CD4-positive, alpha-beta T cell treated with Interleukin-6 for 4 hours (primary cell): ENCODE measurements around the gene TP73.

Source experiments
- DNase-seq: peaks from one replicate; pipeline ENCODE4 v3.0.0-alpha.2; 2020; ENCODE audit warnings: mixed read lengths

Gene TP73

DNA sequence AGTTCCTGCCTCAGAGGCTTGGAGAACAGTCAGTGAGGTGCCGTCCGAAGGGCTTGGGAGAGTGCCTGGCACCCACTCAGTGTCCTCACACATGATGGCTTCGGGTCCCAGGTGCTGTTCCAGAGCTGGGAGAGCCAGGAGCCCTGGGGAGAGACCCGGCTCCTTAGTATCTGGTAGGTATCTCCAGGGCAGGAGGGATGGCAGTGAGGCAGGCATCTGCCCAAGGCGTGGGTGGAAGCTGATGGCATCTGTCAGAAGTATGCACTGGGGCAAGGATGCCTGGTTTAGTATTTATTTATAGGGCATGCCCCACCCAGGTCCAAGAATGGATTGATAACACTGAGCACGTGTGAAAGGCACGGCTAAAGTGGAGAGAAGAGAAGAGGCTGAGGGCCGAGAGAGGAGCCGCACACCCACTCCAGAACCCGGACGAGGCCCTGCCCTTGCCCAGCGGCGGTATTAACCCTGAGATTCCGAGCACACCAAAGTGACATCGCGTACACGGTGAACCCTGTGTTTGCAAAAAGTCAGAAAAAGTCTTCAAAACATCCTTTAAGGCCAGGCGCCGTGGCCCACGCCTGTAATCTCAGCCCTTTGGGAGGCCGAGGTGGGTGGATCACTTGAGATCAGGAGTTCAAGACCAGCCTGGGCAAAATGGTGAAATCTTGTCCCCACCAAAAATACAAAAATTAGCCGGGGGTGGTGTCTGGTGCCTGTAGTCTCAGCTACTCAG lies 2.4 kb downstream of the TP73 start:
- DNase-seq, result no peak

DNA sequence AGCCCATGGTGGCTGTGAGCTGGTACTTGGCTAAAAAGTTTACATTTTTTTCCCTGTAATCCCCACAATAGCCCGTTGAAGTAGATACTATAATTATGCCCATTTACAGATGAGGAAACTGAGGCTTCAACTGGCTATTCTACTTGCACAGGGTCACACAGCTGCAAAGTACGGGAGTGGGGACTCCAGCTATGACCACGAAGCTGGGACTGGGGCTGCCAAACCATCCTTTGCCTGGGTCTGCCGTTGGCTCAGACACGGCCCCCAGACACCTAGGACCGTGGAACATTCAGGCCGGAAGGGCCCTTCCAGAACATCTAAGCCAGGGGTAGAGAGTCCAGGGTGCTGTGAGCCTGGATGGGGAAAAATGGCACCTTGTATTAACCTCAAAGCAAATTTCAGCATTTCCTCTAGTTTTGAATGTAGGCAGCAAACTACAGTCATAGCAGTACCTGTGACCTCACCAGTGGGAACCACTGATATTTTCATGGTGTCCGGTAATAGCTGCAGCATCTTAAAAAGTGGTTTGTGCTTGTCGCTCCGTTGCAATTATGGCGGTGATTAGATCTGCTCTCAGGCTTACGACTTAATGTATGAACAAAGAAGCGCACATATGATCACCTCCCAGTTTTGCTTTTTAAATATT lies 4.3 kb downstream of the TP73 start:
- no peak for DNase-seq

DNA sequence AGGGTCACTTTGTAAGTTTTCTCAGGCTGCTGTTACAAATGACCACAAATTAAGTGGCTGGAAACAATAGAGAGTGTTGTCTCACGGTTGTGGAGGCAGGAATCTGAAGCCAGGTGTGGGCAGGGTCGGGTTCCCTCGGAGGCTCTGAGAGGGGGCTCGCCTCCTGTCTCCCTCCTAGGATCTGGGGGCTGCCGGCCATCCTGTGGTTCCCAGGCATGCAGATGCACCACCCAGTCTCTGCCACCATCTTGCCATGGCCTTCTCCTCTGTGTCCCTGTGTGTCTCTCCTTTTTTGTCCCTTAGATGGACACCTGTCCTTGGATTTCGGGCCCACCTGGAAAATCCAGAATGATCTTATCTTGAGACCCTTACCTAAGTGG lies 4.8 kb downstream of the TP73 start:
- DNase-seq, result no peak

DNA sequence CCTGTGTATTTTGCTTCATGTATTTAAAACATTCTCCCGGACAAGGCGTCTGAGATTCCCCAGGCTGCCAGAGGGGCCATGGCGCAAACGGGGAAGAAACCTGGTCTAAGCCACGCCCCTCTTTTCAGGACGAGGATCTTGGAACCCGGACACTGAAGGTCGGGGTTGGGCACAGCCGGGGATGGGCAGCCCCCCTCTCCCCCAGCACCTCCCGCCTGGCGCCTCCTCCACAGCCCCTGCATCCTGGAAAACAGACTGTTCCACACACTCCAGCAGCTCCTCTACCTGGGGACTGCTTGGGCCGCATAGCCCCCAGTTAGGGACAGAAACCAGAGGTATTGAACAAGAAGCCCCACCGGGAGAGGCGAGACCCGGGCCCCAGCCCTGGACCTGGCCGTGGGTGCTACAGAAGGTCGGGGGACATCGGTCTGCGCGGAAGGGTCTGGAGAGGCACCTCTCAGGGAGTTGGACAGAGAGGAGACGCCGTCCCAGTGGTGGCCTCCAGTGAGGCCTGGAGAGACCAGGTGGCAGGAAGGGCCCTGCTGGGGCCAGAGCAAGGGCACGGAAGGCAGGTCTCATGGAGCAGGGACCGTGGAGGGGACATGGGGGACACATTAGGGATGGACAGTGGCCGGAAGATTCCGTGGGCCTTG lies 5.4 kb downstream of the TP73 start:
- no peak for DNase-seq

DNA sequence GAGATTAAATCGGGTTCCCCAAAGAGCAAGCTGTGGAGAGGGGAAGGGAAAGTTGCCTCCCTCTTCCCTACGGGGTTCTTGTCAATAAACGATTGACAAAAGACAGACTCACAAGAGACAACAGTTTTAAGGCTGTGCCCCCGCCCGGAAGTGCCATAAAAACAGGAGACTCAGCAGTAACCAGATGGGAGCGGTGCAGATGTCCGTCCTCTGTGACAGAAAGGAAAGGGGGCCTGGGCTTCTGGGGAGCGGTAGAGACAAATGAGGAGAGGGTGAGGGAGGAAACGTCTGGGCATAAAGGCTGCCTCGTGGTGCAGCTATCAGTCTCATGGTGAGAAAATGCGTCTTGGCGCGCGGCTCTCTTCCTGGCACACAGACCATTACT lies 5.9 kb downstream of the TP73 start:
- no peak for DNase-seq

DNA sequence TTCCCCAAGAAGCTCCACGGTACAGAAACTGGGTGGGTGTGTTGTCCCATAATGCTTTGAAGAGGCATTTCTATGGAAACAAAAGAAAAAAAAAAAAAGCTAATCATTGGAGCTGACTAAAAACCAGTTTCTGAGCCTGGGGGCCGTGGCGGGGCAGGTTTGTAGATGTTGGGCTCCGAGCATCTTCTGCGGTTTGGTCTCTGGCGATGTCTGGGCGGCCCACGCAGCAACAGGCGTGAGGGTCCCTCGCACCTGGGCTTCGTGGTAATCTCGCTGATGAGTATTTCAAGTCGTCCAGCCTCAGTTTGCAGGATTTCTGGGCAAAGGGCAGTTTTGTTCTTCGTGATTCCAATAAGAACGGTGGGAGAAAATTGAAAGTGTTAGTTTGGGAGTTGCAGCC lies 6.8 kb downstream of the TP73 start:
- DNase-seq, result no peak

DNA sequence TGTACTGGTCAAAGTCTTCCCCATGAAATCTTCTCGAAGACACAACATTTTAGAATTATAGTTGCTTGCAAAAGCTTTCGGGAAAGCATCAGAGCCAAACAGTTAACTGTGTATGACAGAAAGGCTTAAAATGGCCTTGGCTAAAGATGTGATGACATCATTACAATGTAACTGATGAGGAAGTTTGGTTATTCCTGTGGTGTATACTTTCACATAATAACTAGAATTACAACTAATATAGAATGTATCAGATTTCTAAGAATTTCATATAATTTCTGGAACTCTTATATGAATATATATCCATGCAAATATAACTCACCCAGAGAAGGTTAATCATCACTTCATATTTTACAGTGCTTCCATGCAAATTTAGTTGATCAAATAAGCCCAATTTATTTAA lies 8.4 kb downstream of the TP73 start:
- DNase-seq, result no peak

DNA sequence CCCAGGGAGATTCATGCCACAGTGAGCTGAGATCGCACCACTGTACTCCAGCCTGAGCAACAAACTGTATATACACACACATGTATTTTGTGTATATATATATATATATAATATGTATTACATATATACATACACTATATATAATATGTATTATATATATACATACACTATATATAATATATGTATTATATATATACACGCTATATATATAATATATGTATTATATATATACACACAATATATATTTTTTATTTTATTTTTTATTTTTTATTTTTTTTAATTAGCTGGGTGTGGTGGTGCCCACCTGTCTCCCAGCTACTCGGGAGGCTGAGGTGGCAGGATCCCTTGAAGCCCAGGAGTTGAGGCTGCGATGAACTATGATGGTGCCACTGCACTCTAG lies 9.3 kb downstream of the TP73 start:
- DNase-seq, result no peak

DNA sequence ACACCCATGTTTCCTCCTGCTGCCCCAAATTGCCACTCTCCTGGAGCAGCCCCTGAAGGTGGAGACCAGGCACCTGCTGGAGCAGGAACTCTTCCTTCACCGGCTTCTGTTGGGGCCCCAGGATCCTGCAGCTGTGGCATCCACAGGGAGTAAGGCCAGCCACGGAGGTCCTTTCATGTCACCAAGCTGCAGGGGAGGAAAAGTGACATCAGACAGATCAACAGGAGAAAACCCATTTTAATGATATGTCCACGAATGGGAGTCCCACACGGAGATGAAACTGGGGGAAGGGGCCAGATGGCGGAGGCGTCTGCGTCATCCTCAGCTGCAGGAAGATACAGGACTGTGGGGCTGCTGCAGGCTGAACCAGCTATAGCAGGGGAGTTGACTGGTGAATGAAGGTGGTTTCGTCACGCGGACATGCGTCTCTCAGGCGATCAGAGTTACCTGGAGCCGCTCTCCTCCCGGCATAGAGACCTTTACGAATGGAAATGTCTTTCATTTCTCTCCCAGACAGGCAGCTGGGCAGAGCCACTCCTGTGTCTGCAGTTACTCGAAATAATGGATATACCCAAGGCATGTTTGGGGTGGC lies 9.9 kb downstream of the TP73 start:
- DNase-seq, result no peak

DNA sequence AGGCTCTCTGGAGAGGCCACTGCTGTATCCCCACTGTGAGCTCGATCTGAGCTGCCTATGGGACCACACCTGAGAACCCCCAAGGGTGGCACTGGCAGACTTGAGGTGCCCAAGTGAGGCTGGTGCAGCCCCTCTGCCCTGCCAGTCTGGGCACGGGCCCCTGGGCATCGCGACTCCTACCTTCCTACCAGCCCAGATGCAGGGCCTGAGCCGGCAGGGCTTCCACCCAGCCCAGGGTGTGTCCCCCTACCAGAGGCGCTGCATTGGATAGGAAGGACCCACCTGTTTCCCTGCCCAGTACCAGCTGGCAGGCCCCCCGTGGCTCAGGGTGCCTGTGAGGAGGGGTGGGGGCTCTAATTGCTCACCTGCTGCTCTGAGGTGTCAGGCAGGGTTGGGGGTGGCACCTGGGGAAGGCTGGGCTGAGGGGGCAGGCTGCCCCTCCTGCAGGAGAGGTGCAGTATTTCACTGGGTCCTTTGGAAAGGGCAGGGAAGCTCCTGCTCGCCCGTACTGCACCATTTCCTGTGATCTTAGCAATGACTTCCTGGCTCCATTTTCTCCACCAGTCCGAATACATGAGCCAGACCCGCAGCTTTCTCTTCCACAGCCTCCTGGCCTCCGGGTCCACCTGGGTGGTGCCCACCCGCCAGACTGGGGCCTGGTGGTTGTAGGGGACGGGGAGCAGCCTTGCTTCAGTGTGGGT lies 11.8 kb downstream of the TP73 start:
- no peak for DNase-seq

DNA sequence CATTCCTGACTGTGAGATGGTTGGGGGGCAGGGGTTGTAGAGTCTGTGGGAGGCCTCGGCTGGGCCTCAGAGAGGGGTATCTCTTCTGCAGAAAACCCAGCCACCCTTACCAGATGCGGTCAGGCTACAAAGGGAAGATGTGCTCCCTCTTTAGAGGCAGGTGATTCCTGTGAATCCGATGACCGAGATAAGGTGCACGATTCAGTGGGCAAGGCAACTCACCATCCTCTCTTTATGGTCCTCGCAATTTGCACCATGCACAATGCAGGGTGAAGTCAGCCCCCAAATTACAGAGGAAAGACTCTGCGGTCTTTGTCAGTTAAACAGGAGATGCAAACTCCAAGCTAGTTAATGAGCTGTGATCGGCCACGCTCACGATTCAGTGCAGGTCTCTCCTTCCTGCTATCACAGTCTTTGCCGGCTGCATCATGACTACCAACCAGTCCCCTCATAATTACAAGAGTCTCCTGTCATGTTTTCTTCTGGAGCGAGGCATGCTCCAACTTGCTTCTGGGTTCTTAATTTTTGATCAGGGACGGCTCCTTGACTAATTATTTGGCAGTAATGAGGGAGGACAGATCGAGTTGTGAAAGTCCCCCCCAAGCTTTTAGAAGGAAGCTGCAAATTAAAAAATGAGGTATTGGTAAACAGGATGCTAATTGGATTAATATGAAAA lies 12.5 kb downstream of the TP73 start:
- DNase-seq, result no peak

DNA sequence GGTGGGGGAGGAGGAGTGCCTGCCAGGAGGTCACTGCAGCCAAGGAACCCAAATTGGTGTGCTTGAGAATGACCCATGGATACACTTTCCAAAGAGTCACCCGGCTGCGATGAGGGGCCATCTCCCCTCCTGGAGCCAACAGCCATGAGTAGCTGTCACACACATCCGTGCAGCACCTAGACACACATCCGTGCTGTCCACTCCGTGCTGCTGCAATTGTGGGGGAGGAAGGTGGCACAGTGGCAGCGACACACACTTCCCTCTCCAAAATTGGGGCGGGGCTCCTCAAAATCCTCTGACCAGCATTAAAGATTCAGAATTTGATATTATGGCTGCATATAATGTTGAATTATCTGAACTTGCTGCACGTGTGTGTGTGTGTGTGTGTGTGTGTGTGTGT lies 15.8 kb downstream of the TP73 start:
- DNase-seq, result no peak

DNA sequence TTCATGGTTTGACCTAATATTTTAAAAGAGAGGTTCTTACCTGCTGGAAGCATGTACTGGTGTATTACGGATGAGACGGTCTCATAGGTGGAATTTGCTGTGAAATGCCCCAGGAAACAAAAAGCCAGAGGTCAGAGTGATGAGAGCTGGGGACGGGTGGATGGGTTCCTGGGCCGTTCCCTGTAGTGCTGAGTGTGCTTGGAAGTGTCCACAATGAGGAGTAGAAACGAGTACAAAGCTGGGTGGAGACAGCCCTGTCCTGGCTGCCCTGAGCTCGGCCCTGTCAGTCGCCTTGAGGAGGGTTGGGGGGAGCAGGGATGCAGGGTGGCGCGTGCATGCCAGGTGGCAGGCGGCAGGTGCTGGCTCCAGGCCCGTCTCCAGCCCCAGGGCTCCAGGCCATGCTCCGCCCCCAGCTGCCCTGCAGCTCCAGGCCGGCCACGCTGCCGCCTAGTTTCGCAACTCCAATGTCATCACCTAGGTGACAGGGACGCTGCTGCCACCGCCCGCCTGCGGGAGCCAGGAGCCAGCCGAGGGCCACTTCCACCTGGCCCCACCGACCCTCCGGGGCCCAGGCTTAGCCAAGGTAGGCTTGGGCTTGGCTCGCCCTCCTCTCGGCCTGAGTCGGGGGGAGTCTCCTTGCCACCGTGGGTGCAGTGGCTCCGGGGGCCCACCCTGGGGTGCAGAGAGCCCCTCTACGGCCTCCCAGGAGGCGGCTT lies 16.4 kb downstream of the TP73 start:
- DNase-seq, result no peak

DNA sequence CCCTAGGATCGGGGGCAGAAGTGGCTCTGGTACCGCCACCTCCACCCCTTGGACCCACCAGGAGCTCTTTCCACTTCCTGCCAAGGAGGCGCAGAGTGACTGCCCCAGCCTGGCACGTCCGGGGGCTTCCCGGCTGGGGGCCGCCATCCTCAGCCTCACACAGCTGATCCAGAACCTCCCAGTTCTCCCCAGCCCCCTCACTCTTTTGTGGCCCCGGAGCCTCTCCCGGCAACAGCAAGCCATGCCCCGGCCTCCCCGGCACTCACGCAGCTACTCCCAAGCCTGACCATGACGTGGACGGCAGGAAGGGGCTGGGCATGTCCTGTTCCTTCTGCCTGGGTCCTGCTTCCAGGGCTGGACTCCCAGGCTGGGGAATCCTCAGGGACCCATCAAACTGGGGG lies 17.1 kb downstream of the TP73 start:
- DNase-seq, result no peak

DNA sequence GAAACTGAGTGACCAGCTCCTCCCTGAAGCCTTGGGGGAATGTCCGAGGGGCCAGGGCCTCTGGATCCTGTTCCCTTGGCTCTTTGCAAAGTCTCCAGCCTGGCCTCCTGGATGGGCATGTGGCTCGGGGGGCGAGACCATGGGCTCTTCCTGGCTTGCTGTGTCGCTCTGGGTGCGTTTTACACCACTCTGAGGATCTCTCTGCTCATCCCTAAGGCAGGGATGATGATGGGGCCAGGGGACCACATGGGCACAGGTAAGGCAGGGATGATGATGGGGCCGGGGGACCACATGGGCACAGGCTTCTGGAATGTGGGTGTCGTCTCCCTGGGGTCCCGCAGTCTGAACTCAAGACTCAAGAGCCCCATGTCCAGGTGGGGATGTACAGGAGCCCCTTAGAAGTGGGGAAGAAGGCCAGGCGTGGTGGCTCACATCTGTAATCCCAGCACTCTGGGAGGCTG lies 17.7 kb downstream of the TP73 start:
- DNase-seq, result no peak

DNA sequence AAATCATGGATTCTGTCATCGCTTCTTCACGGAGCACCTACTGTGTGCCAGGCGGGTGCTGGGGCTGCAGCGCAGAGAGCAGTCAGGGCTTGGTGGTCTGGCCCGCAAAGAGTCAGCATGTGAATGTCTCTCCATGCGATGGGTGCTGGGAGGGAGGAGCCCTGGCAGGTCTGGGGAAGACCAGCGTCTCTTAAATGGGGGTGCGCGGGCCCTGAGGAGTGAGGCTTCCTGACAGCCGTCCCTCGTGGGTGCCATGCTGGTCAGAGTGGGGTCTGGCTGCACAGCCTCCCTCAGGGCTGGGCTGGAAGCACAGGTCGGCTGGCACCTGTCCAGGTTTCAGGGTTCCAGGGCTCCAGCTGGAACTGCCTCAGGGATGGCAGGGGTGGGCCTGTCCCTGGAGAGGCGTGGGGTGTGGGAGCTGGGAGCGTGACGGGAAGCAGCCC lies 18.5 kb downstream of the TP73 start:
- no peak for DNase-seq

DNA sequence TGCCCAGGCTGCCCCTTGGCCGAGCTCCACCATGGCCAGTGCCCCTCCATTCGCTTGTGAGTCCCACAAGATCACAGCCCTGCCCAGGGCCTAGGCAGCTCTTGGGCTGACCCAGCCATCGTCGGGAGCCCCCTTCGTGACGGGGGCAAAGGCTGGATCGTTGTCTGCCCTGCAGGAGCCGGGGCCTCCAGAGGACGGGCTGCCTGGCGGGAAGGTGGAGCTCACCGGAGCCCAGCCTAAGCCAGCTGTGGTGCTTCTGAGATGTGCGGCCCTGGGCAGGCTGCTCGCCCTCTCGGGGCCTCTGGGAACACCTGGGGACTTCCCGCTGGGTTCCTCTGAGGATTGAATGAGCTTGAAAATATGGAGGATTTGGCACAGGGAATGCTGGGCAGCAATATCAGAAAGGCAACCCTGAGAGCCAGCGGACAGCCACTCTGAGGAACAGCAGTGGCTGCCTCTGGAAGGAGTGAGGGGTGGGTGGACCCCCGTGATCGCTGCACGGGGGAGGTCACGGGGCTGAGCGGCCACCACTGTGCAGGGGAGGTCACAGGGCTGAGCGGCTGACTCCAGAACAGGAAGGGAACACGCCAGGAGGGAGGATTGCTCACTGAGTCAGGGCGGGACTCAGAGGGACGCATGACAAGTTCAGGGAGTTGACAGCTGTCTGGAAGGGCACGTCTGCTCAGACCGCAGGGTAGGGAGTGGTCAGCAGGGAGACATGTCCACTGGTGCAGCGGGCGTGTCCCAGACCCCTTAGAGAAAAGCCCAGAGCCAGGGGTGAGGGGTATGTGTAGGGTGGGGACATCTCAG lies 19.3 kb downstream of the TP73 start:
- no peak for DNase-seq

DNA sequence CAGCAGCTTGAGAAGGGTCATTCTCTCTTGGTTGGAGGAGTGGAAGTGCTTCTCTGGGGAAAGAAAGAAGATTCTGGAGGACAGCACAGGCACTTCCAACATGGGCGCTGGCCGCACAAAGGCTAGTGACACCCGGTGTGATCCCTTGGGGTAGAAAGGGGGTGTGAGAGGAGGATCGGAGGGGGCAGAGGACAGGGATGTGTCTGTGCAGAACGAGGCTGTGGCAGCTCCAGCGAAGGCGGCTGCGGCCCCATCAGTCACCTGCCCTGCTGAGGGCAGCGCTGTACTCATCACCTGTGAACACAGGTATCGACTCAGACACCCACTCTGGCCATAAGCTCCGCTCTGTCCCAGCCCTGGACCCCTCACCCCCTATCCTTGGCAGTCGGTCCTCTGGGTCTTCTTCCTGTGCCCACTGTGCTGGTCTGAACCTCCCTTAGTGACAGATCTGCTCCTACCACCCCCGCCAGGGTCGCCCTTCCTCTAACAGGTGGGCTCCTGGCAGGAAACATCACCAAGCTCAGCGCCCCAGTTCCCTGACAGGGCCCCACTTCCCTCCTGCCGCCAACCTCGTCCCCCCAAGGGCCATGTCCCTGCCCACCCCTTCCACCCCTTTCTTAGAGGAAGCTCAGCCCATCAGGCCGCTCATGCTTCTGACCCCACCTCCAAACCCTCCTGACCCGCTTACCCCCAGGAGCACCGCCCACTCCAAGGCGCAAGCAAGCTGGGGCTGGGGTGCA lies 20.1 kb downstream of the TP73 start:
- DNase-seq, result no peak

DNA sequence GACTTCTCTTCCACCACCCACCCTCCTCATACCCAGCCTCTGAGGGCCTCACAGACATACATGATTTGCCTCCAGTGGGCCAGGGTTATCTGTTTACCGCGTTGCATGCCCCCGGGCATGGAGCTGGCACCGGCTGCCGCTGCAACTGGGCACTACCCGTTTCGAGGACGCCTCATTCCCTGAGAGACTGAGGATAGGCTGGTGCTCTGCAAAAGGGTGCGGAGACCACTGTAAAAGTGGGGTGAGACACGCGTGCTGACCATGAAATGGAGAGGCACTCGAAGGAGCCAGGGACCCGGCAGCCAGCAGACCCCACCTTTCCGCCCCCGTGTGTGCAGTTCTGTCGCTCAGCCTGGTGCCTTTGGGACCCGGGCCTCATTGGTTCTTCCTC lies 20.6 kb downstream of the TP73 start:
- DNase-seq, result no peak

DNA sequence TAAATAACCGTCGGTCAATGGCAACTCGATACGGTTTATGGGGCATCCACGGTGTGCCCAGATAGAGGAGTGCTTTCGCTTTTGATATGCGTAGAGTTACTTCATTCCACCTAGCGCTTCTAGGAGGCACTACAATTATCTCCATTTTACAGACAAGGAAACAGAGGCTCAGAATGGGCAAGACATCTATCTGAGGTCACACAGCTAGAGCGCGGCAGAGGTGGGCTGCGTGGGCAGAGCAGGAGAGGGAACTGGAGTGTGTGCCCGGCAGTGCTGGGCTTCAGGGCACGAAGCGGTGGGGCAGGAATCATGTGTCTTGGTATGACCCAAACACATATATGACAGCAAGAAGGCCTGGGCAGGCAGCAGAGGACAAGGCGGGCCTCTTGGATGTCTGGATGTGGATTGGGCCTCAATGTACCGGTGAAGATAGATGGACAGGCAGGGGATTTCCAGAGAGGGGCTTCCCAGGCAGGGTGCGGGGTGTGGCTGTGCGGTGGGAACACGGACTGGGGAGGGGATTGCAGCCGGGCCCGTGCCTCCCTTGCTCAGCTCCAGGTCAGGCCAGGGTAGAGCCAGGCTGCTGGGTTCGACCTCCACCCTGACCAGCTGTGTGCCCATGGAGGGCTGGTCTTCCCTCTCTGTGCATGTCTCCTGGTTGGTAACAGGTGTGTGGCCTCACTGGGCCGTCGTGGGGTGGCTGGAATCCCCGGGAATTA lies 21.2 kb downstream of the TP73 start:
- no peak for DNase-seq
